Choroid plexus epithelial cell (primary cell): ENCODE results near the gene TNFRSF8.

ENCODE experiments used
- DNase-seq: peaks from one replicate; pipeline ENCODE4 v3.0.0-alpha.2; 2010; ENCODE audit warnings: low read depth
- H3K4me3 ChIP-seq: 2 replicates; pipeline ENCODE4 v1.5.1; 2011; ENCODE audit warnings: low read depth, mild to moderate bottlenecking, control low read depth, low read length, moderate library complexity
- TF ChIP-seq, protein P1 (sequence below): conservative IDR thresholded peaks from 2 replicates; pipeline ENCODE4 v1.5.1; 2011; ENCODE audit warnings: low read depth, mild to moderate bottlenecking, control low read depth, inconsistent platforms, low read length, moderate library complexity

The TNFRSF8 gene

DNA sequence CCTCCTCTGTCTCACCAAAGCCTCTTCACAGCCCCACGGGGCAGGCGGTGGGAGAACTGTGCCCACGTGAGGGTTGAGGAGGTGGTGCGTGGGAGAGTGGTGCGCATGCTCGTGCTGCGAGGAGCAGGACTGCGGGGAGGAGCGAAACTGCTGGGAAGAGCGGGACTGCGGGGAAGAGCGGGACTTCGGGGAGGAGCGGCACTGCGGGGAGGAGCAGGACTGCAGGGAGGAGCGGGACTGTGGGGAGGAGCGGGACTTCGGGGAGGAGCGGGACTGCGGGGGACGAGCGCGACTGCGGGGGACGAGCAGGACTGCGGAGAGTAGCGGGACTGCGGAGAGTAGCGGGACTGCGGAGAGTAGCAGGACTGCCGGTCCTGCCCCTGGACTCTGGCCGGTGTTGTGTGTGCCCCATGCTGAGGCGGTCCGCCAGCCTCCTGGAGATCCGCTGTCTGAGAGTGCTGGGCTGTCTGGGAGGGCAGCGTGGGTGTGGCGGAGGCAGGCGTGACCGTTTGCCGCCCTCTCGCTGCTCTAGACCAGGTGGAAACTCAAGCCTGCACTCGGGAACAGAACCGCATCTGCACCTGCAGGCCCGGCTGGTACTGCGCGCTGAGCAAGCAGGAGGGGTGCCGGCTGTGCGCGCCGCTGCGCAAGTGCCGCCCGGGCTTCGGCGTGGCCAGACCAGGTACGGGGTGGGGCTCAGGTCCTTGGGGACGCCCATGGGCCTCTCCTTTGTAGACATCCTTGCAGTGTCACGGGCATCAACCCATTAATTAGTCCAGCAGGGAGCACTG is 128.3 kb downstream of the TNFRSF8 start:
- TF ChIP-seq, protein P1, sequence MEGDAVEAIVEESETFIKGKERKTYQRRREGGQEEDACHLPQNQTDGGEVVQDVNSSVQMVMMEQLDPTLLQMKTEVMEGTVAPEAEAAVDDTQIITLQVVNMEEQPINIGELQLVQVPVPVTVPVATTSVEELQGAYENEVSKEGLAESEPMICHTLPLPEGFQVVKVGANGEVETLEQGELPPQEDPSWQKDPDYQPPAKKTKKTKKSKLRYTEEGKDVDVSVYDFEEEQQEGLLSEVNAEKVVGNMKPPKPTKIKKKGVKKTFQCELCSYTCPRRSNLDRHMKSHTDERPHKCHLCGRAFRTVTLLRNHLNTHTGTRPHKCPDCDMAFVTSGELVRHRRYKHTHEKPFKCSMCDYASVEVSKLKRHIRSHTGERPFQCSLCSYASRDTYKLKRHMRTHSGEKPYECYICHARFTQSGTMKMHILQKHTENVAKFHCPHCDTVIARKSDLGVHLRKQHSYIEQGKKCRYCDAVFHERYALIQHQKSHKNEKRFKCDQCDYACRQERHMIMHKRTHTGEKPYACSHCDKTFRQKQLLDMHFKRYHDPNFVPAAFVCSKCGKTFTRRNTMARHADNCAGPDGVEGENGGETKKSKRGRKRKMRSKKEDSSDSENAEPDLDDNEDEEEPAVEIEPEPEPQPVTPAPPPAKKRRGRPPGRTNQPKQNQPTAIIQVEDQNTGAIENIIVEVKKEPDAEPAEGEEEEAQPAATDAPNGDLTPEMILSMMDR = no peak
- no peak overlapping the region for H3K4me3 ChIP-seq
- no peak for DNase-seq
